ENCODE results near the gene NUB1. TPM values are rescaled to one million over a fixed set of nuclear protein-coding genes. Genes with fewer than 3 reads are reported as not detected.

Gene NUB1
- polyA plus RNA-seq, 1 of the 3 experiments (the other 2 are of a cell fraction) = 54.0 TPM

GRCh38 chr7:151426441-151426903 is 84.9 kb downstream of the NUB1 start:
- Histone ChIP-seq H3K79me2 (ENCODE audit: insufficient read depth) (no peaks in the 10 kb centered on the region), H3K4me1 (ENCODE audit: control insufficient read depth in 1 of 2, insufficient read depth in 2 of 2, low read depth in 1 of 2, low read length in 1 of 2) (peaks cover 8 to 11% of the 10 kb centered on the region in 2 experiments; a peak in 1 of 4 replicates), H3K9ac (no peak overlapping the region), H3K4me3 (ENCODE audit: low read depth in 2 of 2, low read length in 1 of 2) (no peak overlapping the region), H3K27ac (ENCODE audit: low read depth in 2 of 2, low read length in 1 of 2) (no peak overlapping the region), H3K27me3 (ENCODE audit: insufficient read depth) (no peaks in the 10 kb centered on the region), H3K36me3 (replicated peaks in 1 of 2; ENCODE audit: control insufficient read depth in 1 of 2, insufficient read depth in 2 of 2, low read length in 1 of 2) (no peaks in the 10 kb centered on the region), H3K9me3 (no peaks in the 10 kb centered on the region), H4K20me1 (ENCODE audit: insufficient read depth) (no peaks in the 10 kb centered on the region), H3K9me2 (no peaks in the 10 kb centered on the region), H3K4me2 (peak overlapping the region; percentile 8; the same call in 1 of the 2 replicates), H2AFZ (ENCODE audit: low read depth) (no peak overlapping the region), H3F3A (replicated peaks; ENCODE audit: insufficient read depth) (no peaks in the 10 kb centered on the region)
- 50% methylated on average over 14 of the region's 14 CpGs for WGBS (ENCODE audit: low lambda C conversion rate)
- TF ChIP-seq, protein P1, sequence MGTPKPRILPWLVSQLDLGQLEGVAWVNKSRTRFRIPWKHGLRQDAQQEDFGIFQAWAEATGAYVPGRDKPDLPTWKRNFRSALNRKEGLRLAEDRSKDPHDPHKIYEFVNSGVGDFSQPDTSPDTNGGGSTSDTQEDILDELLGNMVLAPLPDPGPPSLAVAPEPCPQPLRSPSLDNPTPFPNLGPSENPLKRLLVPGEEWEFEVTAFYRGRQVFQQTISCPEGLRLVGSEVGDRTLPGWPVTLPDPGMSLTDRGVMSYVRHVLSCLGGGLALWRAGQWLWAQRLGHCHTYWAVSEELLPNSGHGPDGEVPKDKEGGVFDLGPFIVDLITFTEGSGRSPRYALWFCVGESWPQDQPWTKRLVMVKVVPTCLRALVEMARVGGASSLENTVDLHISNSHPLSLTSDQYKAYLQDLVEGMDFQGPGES (IDR thresholded peaks at IDR 0.05; ENCODE audit: low read depth, low read length) = no peak
- TF ChIP-seq TCF12 (IDR thresholded peaks at IDR 0.05) (0 out of 2 replicates have a peak, but pooled peaks have one; percentile 26), RCOR1 (IDR thresholded peaks at IDR 0.05; ENCODE audit: low read length) (no peak), FOSL2 (IDR thresholded peaks at IDR 0.05; ENCODE audit: borderline replicate concordance, low read depth) (peak; percentile 60), NFIC (IDR thresholded peaks at IDR 0.05; ENCODE audit: borderline replicate concordance) (peak; percentile 65), GATA2 (CRISPR knock-in tag; IDR thresholded peaks at IDR 0.05) (no peak), MEF2A (IDR thresholded peaks at IDR 0.05; ENCODE audit: borderline replicate concordance, low read depth) (no peak), MXI1 (IDR thresholded peaks at IDR 0.05; ENCODE audit: low read depth, low read length) (no peak), TEAD4 (IDR thresholded peaks at IDR 0.05; ENCODE audit: borderline replicate concordance, insufficient read depth) (no peak), RFX5 (IDR thresholded peaks at IDR 0.05; ENCODE audit: low read length) (no peak), GABPA (IDR thresholded peaks at IDR 0.05; ENCODE audit: low read depth) (no peak; the same call in 1 of the 2 replicates)
- no peak for DNase-seq
- ChIA-PET CTCF (interaction anchor here (1.4 kb wide), 1 partner anchor 23 kb away, joined by 4 read pairs; no protein-coding TSS in a partner anchor), POLR2A (no interaction called here)

DNA sequence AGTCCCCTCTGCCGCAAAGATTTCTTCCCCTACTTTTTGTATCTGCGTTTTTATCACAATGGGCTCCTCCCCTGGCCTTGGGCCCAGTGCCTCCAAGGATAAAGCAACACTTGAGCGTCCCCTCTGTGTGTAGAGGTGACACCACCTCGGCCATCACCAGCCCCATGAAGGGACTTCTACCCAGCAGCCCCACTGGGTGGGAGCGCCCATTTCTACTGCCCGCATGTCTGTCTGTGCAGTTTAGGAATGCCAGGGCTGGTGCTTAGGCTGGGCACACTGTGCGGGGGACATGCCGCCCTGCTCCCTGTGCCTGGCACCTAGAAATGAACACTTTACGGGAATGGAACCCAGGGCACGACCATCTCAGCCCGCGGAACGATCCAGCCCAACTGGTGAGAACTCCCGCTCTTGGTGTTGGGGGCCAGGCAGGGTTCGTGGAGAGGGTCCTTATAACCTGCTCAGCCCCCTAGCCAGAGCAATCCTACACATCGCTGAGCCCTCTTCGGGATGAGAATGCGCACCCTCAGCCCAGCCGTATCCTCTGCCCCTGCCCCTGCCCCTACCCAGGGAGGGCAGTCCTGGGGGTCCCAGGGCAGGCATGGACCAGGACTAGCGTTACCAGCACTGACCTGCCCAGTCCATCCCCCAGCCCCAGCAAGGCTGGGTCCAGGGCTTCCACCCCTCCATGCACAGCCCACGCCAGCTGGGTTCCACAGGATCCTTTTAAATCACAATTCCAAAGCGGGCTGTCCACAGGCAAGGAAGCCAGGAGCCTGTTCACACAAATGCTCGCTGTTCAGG is 85.5 kb downstream of the NUB1 start:
- 89% methylated on average over 23 of the region's 23 CpGs for WGBS (ENCODE audit: low lambda C conversion rate)
- POLR2A ChIA-PET = no interaction called here
- Histone ChIP-seq H3F3A (replicated peaks; ENCODE audit: insufficient read depth) (no peaks in the 10 kb centered on the region), H3K9ac (no peak overlapping the region), H3K27me3 (ENCODE audit: insufficient read depth) (no peaks in the 10 kb centered on the region), H2AFZ (ENCODE audit: low read depth) (no peak overlapping the region), H3K9me3 (no peaks in the 10 kb centered on the region), H3K4me3 (ENCODE audit: low read depth in 2 of 2, low read length in 1 of 2) (no peak overlapping the region), H3K79me2 (ENCODE audit: insufficient read depth) (no peaks in the 10 kb centered on the region), H3K27ac (ENCODE audit: low read depth in 2 of 2, low read length in 1 of 2) (no peak overlapping the region), H3K36me3 (replicated peaks in 1 of 2; ENCODE audit: control insufficient read depth in 1 of 2, insufficient read depth in 2 of 2, low read length in 1 of 2) (no peaks in the 10 kb centered on the region), H4K20me1 (ENCODE audit: insufficient read depth) (no peaks in the 10 kb centered on the region), H3K9me2 (no peaks in the 10 kb centered on the region), H3K4me1 (ENCODE audit: control insufficient read depth in 1 of 2, insufficient read depth in 2 of 2, low read depth in 1 of 2, low read length in 1 of 2) (peaks cover 8 to 11% of the 10 kb centered on the region in 2 experiments; a peak in 1 of 4 replicates), H3K4me2 (peak overlapping the region; percentile 8; the same call in 1 of the 2 replicates)
- no peak for DNase-seq
- CTCF ChIA-PET = interaction anchor here (1.4 kb wide), 1 partner anchor 22 kb away, joined by 4 read pairs; no protein-coding TSS in a partner anchor
- TF ChIP-seq FOXJ3 (CRISPR knock-in tag; IDR thresholded peaks at IDR 0.05) = no peak
- TF ChIP-seq JUND (IDR thresholded peaks at IDR 0.05) = no peak
- no peak for TF ChIP-seq CTCF (IDR thresholded peaks at IDR 0.05)
- TF ChIP-seq NRF1 (IDR thresholded peaks at IDR 0.05; ENCODE audit: low read depth, low read length) = no peak
- no peak for TF ChIP-seq SIN3A (IDR thresholded peaks at IDR 0.05; ENCODE audit: borderline replicate concordance, low read depth, low read length)
- no peak for TF ChIP-seq TEAD4 (IDR thresholded peaks at IDR 0.05; ENCODE audit: borderline replicate concordance, insufficient read depth)
- no peak for TF ChIP-seq GATA2 (CRISPR knock-in tag; IDR thresholded peaks at IDR 0.05)
- no peak for TF ChIP-seq SMC3 (IDR thresholded peaks at IDR 0.05; ENCODE audit: low read depth, low read length)
- TF ChIP-seq, protein P2, sequence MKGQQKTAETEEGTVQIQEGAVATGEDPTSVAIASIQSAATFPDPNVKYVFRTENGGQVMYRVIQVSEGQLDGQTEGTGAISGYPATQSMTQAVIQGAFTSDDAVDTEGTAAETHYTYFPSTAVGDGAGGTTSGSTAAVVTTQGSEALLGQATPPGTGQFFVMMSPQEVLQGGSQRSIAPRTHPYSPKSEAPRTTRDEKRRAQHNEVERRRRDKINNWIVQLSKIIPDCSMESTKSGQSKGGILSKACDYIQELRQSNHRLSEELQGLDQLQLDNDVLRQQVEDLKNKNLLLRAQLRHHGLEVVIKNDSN (IDR thresholded peaks at IDR 0.05; ENCODE audit: borderline replicate concordance, low read depth) = no peak
- no peak for TF ChIP-seq USF2 (IDR thresholded peaks at IDR 0.05; ENCODE audit: borderline replicate concordance, low read depth, low read length)
- no peak for TF ChIP-seq ELF1 (IDR thresholded peaks at IDR 0.05)
- no peak for TF ChIP-seq MXI1 (IDR thresholded peaks at IDR 0.05; ENCODE audit: low read depth, low read length)
- TF ChIP-seq TAF1 (IDR thresholded peaks at IDR 0.05; ENCODE audit: borderline replicate concordance, low read depth, low read length) = no peak
- no peak for TF ChIP-seq FOXM1 (IDR thresholded peaks at IDR 0.05; ENCODE audit: low read depth)

Data from SK-N-SH (cell line).